ENCODE results near the gene CLDN1. TPM values are rescaled to one million over a fixed set of nuclear protein-coding genes. Genes with fewer than 3 reads are reported as not detected.

CLDN1 gene
- total and polyA plus RNA-seq, 2 of the 13 experiments (the other 11 are each of a cell fraction or from before 2014, with no cell fraction given): 42.7 to 51.6 TPM

GRCh38 chr3:190258634-190259033 lies 63.6 kb downstream of the CLDN1 start:
- Histone ChIP-seq H3K9me3 (ENCODE audit: low read length) (no peaks in the 10 kb centered on the region), H3K27me3 (ENCODE audit: control insufficient read depth in 1 of 2, insufficient read depth in 2 of 2, low read length in 2 of 2) (no peaks in the 10 kb centered on the region), H3K27ac (ENCODE audit: extremely low read length, insufficient read depth, low read length) (no peak overlapping the region), H3K4me1 (ENCODE audit: insufficient read depth, low read length) (peaks cover 19% of the 10 kb centered on the region), H3K79me2 (ENCODE audit: insufficient read depth, low read length) (no peaks in the 10 kb centered on the region), H3K4me2 (ENCODE audit: low read depth, low read length) (peak overlapping the region; percentile 37), H4K20me1 (ENCODE audit: insufficient read depth, low read length) (no peaks in the 10 kb centered on the region), H3K9ac (ENCODE audit: insufficient read depth, low read depth, low read length) (no peak overlapping the region), H2AFZ (ENCODE audit: low read length) (no peak overlapping the region), H3K4me3 (replicated peaks in 1 of 3; ENCODE audit: insufficient read depth in 1 of 3, low read depth in 2 of 3, low read length in 3 of 3) (no peak overlapping the region; a peak in 1 of 6 replicates), H3K36me3 (replicated peaks in 1 of 2; ENCODE audit: control insufficient read depth in 1 of 2, insufficient read depth in 2 of 2, low read length in 2 of 2) (no peaks in the 10 kb centered on the region)
- intact Hi-C loops (cut with micrococcal nuclease; ENCODE audit: unreplicated experiment): loop anchor here (2.0 kb wide), 1 partner anchor 60 kb away; no protein-coding TSS in a partner anchor
- 0% methylated on average over 1 of the region's 5 CpGs for WGBS (ENCODE audit: low lambda C conversion rate)
- CTCF ChIA-PET (ENCODE audit: low intra/inter-chr PET ratio, low total read pairs): no interaction called here
- no TSS peak for BruUV-seq (replicated peaks)
- peak; percentile 78 for FAIRE-seq
- ATAC-seq: peak; percentile 99
- POLR2A ChIA-PET: no interaction called here
- in situ Hi-C loops (cut with HindIII; ENCODE audit: extremely low pct_ligation_motif_present, low pct_unique_long_range_greater_than_20kb): no loop called here
- DNase-seq (ENCODE audit: low spot score): peak; percentile 63
- TF ChIP-seq, protein P1, sequence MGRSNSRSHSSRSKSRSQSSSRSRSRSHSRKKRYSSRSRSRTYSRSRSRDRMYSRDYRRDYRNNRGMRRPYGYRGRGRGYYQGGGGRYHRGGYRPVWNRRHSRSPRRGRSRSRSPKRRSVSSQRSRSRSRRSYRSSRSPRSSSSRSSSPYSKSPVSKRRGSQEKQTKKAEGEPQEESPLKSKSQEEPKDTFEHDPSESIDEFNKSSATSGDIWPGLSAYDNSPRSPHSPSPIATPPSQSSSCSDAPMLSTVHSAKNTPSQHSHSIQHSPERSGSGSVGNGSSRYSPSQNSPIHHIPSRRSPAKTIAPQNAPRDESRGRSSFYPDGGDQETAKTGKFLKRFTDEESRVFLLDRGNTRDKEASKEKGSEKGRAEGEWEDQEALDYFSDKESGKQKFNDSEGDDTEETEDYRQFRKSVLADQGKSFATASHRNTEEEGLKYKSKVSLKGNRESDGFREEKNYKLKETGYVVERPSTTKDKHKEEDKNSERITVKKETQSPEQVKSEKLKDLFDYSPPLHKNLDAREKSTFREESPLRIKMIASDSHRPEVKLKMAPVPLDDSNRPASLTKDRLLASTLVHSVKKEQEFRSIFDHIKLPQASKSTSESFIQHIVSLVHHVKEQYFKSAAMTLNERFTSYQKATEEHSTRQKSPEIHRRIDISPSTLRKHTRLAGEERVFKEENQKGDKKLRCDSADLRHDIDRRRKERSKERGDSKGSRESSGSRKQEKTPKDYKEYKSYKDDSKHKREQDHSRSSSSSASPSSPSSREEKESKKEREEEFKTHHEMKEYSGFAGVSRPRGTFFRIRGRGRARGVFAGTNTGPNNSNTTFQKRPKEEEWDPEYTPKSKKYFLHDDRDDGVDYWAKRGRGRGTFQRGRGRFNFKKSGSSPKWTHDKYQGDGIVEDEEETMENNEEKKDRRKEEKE (IDR thresholded peaks at IDR 0.05): no peak
- TF ChIP-seq ISL2 (CRISPR knock-in tag; IDR thresholded peaks at IDR 0.05) (0 out of 2 replicates have a peak, but pooled peaks have one; percentile 44), HOXA3 (CRISPR knock-in tag; IDR thresholded peaks at IDR 0.05) (0 out of 2 replicates have a peak, but pooled peaks have one; percentile 22), FOXO1 (CRISPR knock-in tag; IDR thresholded peaks at IDR 0.05) (no peak), LRRFIP1 (CRISPR knock-in tag; conservative IDR thresholded peaks at IDR 0.05) (no peak), ZNF678 (CRISPR knock-in tag; IDR thresholded peaks at IDR 0.05) (no peak), BCL6 (CRISPR knock-in tag; IDR thresholded peaks at IDR 0.05) (peak; percentile 44; the same call in 1 of the 2 replicates), ZNF768 (CRISPR knock-in tag; IDR thresholded peaks at IDR 0.05) (peak; percentile 82; the same call in 1 of the 2 replicates), MAFK (conservative IDR thresholded peaks at IDR 0.05 in 1 of 2, IDR thresholded peaks at IDR 0.05 in 1 of 2; ENCODE audit: low read length in 2 of 2) (peak in 1 of 2 experiments; percentile 3; a peak in 1 of 4 replicates), STAG1 (CRISPR knock-in tag; IDR thresholded peaks at IDR 0.05) (no peak), FOXA1 (IDR thresholded peaks at IDR 0.05) (no peak), FOXA1 (CRISPR knock-in tag; IDR thresholded peaks at IDR 0.05) (no peak), TCF7 (IDR thresholded peaks at IDR 0.05; ENCODE audit: low read depth) (peak; percentile 78), ZSCAN30 (CRISPR knock-in tag; IDR thresholded peaks at IDR 0.05) (no peak), HDAC2 (CRISPR knock-in tag; IDR thresholded peaks at IDR 0.05) (peak; percentile 68), PAXIP1 (CRISPR knock-in tag; conservative IDR thresholded peaks at IDR 0.05) (peak; percentile 51), MYPOP (CRISPR knock-in tag; IDR thresholded peaks at IDR 0.05) (no peak)
